Common myeloid progenitor, CD34-positive (primary cell): ENCODE measurements around the gene ACO2.
"Not testable (repeated sequence)": the region's sequence is repeated elsewhere in the genome, so short reads cannot be mapped to it uniquely, and the experiment has no call there.

ENCODE experiments used
- CTCF ChIA-PET: fragments of 350-600 bp; sonication (Branson Sonifier 250); formaldehyde crosslinking; loops from one replicate; lab custom pipeline; 2021; ENCODE audit warnings: antibody characterized with exemption; lab: Charles Lee
- POLR2A ChIA-PET: fragments of 350-600 bp; sonication (Branson Sonifier 250); formaldehyde crosslinking; loops from one replicate; lab custom pipeline; 2021; ENCODE audit warnings: antibody characterized with exemption; lab: Charles Lee
- DNase-seq, 3 donors: peaks; one replicate each; pipeline versions ENCODE4 v3.0.0 to v3.0.0-alpha.2; 2013
- H3K27ac ChIP-seq, 2 experiments: 1 replicate in 1 of 2; 2 replicates in 1 of 2; pipeline ENCODE4 v1.7.0; 2013; ENCODE audit warnings: inconsistent platforms in 2 of 2, low read length in 2 of 2, mild to moderate bottlenecking in 2 of 2, low read depth in 1 of 2, moderate library complexity in 1 of 2; ENCODE audit not compliant: severe bottlenecking in 2 of 2, insufficient read depth in 1 of 2, poor library complexity in 1 of 2
- H3K27me3 ChIP-seq, 5 experiments: replicated peaks in 2 of 5; 1 replicate in 3 of 5; 2 replicates in 2 of 5; pipeline versions ENCODE4 v1.6.1 to v1.7.0; 2013; ENCODE audit warnings: low read length in 4 of 5, mild to moderate bottlenecking in 2 of 5, moderate library complexity in 2 of 5, inconsistent platforms in 1 of 5; ENCODE audit not compliant: insufficient read depth in 5 of 5, control insufficient read depth in 4 of 5
- H3K36me3 ChIP-seq, 4 experiments: 1 replicate in 2 of 4; 2 replicates in 2 of 4; pipeline versions ENCODE4 v1.6.1 to v1.7.0; 2013; ENCODE audit warnings: low read length in 3 of 4, control low read depth in 1 of 4, mild to moderate bottlenecking in 1 of 4; ENCODE audit not compliant: control insufficient read depth in 4 of 4, insufficient read depth in 4 of 4
- H3K4me1 ChIP-seq, 4 experiments: 1 replicate in 3 of 4; 2 replicates in 1 of 4; pipeline versions ENCODE4 v1.6.1 to v1.7.1; 2013; ENCODE audit warnings: low read length in 3 of 4, mild to moderate bottlenecking in 3 of 4, control low read depth in 1 of 4, inconsistent platforms in 1 of 4, moderate library complexity in 1 of 4; ENCODE audit not compliant: control insufficient read depth in 4 of 4, insufficient read depth in 4 of 4; ENCODE audit errors: control extremely low read depth in 1 of 4
- H3K4me3 ChIP-seq, 7 experiments: 1 replicate in 4 of 7; 2 replicates in 3 of 7; pipeline versions ENCODE4 v1.5.1 to v1.7.0; 2013; ENCODE audit warnings: mild to moderate bottlenecking in 7 of 7, low read length in 6 of 7, moderate library complexity in 6 of 7, inconsistent platforms in 2 of 7, low read depth in 2 of 7, control low read depth in 1 of 7; ENCODE audit not compliant: insufficient read depth in 4 of 7, control insufficient read depth in 1 of 7; ENCODE audit errors: extremely low read depth in 1 of 7
- H3K9me3 ChIP-seq, 5 experiments: 1 replicate in 4 of 5; 2 replicates in 1 of 5; pipeline versions ENCODE4 v1.6.1 to v1.7.1; 2013; ENCODE audit warnings: low read length in 4 of 5, mild to moderate bottlenecking in 2 of 5, inconsistent platforms in 1 of 5, low read depth in 1 of 5, moderate library complexity in 1 of 5; ENCODE audit not compliant: control insufficient read depth in 4 of 5, insufficient read depth in 2 of 5; ENCODE audit errors: control extremely low read depth in 1 of 5
- WGBS: methylation state at CpG from one replicate; pipeline ENCODE4 v1.1.5; 2013; ENCODE audit not compliant: insufficient coverage; 5-methylcytosine and 5-hydroxymethylcytosine counted together

ACO2 gene

DNA sequence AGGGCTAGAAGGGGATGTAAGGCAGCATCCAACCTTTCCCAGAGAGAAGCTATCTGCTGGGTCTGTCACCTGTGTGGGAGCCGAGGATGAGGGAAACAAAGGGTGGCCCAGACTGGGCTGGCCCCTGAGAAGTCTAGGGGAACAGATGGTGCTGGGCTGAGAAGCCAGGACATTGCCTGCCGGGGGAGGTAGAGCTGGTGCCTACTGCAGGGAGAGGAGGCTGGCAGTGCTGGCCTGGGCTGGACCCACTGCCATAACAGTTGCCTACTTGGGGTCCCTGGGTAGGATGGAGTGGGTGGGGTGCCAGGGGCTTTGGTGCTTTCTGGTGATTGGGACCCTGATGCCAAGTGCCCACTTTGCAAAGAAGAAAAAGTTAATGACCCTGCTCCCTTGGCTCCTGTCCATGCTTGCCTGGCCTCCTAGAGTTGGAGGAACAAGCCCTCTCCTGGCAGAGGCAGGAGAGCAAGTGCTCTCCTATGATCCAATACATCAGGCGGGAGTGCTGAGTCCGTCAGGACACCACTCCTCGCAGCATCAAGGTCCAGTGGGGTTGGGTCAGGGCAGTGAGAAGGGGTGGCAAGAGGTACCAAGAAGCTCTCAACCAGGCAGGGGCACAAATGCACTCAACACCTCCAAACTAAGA lies 34.4 kb upstream of the ACO2 start:
- not testable (repeated sequence) for DNase-seq, H3K27me3 ChIP-seq, H3K27ac ChIP-seq, H3K9me3 ChIP-seq, H3K4me1 ChIP-seq, H3K4me3 ChIP-seq
- ChIA-PET CTCF (interaction anchor here (0.5 kb wide), 1 partner anchor 24 kb away, joined by 3 read pairs; no protein-coding TSS in a partner anchor), POLR2A (interaction anchor here (0.6 kb wide), 1 partner anchor 51 kb away, joined by 4 read pairs; no protein-coding TSS in a partner anchor)
- H3K36me3 ChIP-seq: peaks cover 18 to 70% (median 52%) of the 10 kb centered on the region in 4 experiments
- WGBS: 100% methylated on average over 1 of the region's 5 CpGs

DNA sequence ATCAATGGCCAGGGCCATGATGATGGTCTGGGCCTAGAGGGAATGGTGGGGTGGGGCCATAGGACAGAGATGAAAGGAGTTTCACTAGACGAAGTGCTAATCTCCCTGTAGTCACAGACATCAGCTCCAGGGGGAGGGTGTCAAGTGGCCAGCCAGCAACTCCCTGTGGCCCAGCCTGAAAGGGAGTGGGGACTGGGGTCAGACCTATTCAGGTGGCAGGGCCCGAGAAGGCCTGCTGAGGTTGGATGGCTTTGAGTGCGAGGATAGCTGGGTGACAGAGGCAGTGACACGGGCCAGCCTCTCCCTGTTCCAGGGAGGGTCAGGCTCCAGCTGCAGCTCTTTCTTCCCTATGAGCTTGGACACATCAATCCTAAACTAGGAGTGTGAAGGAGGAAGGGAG lies 33.4 kb upstream of the ACO2 start:
- ChIA-PET CTCF (no interaction called here), POLR2A (no interaction called here)
- Histone ChIP-seq H3K27ac (no peak overlapping the region), H3K4me3 (no peak overlapping the region), H3K36me3 (peaks cover 20 to 68% (median 50%) of the 10 kb centered on the region in 4 experiments), H3K27me3 (no peaks in the 10 kb centered on the region), H3K4me1 (no peaks in the 10 kb centered on the region), H3K9me3 (no peaks in the 10 kb centered on the region)
- WGBS: 100% methylated on average over 2 of the region's 4 CpGs
- no peak for DNase-seq

DNA sequence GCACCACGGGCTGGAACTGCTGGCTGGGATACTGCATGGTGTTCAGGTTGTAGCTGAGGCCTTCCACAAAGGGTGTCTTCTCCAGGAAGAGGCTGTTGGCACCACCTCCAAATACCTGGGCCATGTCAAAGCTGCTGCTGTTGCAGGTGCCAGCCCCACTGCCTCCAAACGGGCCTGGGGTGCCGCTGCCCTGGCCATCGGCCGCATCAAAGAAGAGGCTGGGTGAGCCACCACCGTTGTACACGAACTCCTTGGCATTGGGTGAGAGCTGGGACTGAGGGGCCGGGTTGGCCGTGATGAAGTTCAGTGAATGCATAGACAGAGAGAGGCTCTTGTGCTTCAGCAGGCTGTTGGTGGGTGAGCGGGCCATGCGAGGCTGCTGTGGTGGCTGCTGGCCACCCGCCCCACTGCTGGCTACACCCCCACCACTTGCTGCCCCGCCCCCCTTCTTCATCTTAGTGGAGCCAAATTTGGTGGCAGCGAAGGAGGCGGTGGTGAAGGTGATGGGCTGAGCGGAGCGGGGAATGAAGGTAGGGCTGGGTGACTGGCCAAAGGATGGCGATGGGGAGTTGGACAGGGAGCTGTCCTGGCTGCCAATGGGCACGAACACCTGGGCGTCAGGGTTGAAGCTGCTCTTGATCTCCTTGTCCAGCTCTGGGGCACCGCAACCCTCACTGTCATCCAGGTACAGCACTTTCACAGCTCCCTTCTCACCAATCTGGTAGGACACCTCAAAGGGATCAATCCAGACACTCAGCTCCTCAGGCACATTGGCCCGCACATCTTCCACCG lies 32.4 kb upstream of the ACO2 start:
- no peak for DNase-seq
- Histone ChIP-seq H3K4me1 (no peaks in the 10 kb centered on the region), H3K4me3 (no peak overlapping the region), H3K36me3 (peaks cover 18 to 64% (median 48%) of the 10 kb centered on the region in 4 experiments), H3K27ac (no peak overlapping the region), H3K27me3 (no peaks in the 10 kb centered on the region), H3K9me3 (no peaks in the 10 kb centered on the region)
- CTCF ChIA-PET: interaction anchor here (1.1 to 1.8 kb wide), 3 partner anchors 10 to 40 kb away, joined by 4 to 5 read pairs (median 4); no protein-coding TSS in a partner anchor
- POLR2A ChIA-PET: interaction anchor here (2.2 kb wide), 1 partner anchor 10 kb away, joined by 9 read pairs; the partner anchor contains the start of gene TOB2
- WGBS: 91% methylated on average over 17 of the region's 23 CpGs

DNA sequence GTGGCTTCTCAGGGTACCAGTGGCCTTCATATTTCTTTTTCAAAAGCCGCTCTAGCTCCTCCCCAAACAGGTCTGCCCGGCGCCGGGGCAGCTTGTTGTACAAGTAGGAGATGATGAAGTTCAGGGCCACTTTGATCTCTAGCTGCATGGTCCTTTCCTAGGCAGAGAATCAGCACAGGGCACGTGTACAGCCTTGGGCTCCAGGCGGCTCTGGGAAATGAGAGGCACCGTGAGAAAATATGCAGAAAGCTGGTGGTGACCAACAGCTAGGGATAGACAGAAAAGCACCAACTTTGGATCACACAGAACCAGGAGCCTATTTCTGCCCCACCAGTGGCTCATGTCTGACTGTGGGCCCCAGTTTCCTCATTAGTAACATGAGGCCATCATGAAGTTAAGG lies 31.7 kb upstream of the ACO2 start:
- CTCF ChIA-PET: interaction anchor here (0.8 to 1.8 kb wide), 4 partner anchors 11 to 39 kb away, joined by 4 to 5 read pairs (median 4); partner anchors contain the start of genes ACO2 and PHF5A
- H3K36me3 ChIP-seq: peaks cover 18 to 60% (median 44%) of the 10 kb centered on the region in 4 experiments
- WGBS: 100% methylated on average over 2 of the region's 7 CpGs

DNA sequence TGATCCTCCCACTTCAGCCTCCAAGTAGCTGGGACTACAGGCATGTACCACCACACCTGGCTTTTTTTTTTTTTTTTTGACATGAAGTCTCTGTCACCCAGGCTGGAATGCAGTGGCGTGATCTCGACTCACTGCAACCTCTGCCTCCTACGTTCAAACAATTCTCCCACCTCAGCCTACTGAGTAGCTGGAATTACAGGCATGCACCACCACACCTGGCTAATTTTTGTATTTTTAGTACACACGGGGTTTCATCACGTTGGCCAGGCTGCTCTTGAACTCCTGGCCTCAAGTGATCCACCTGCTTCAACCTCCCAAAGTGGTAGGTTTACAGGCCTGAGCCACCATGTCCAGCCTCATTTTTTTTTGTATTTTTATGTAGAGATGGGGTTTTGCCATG lies 28.4 kb upstream of the ACO2 start:
- H3K36me3 ChIP-seq: peaks cover 16 to 50% (median 25%) of the 10 kb centered on the region in 4 experiments
- WGBS: 93% methylated on average over 3 of the region's 5 CpGs
- POLR2A ChIA-PET: not testable (repeated sequence)

More for the DNA sequence above, 31.7 kb upstream of the ACO2 start:
- no peak for DNase-seq
- H3K4me3 ChIP-seq: no peak overlapping the region
- no peak overlapping the region for H3K27ac ChIP-seq
- H3K27me3 ChIP-seq: no peaks in the 10 kb centered on the region
- POLR2A ChIA-PET: interaction anchor here (2.2 kb wide), 1 partner anchor 10 kb away, joined by 9 read pairs; the partner anchor contains the start of gene TOB2
- no peaks in the 10 kb centered on the region for H3K4me1 ChIP-seq
- no peaks in the 10 kb centered on the region for H3K9me3 ChIP-seq

DNA sequence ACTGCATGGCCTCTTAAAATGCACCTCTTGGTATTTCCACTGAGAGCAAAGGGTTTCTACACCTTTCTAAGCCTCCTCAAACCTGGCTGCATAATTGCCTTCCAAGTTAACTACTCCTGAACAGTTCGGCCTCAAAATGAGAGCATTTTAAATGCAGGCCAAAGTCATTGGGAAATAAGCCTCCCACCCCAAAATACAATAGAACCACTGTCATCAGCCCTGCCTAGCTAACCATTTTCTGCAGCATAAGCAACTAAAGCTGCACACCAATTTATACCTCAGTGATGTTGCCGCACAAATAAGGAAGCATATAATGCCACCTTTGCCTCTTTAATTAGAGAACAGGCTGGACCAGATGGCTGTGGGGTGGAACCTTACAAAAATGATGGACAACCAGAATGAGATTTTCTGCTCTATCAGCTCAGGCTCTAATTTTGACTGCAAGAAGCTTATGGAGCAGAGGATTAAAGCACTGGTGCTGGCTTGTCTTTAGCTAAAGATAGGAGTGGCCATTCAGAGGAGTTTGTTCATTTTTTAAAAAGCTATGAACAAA lies 26.6 kb upstream of the ACO2 start:
- Histone ChIP-seq H3K36me3 (peaks cover 7 to 32% (median 11%) of the 10 kb centered on the region in 4 experiments), H3K4me1 (peaks cover 1 to 20% (median 16%) of the 10 kb centered on the region in 4 experiments), H3K27me3 (no peaks in the 10 kb centered on the region), H3K27ac (no peak overlapping the region), H3K9me3 (no peaks in the 10 kb centered on the region), H3K4me3 (no peak overlapping the region)
- no peak for DNase-seq
- ChIA-PET POLR2A (no interaction called here), CTCF (interaction anchor here (1.4 kb wide), 1 partner anchor 16 kb away, joined by 3 read pairs; no protein-coding TSS in a partner anchor)
- WGBS: 100% methylated on average over 1 of the region's 2 CpGs

More for the DNA sequence above, 28.4 kb upstream of the ACO2 start:
- H3K4me3 ChIP-seq, H3K9me3 ChIP-seq, DNase-seq, H3K27me3 ChIP-seq, H3K27ac ChIP-seq, CTCF ChIA-PET: not testable (repeated sequence)
- H3K4me1 ChIP-seq: peaks cover 1 to 16% (median 12%) of the 10 kb centered on the region in 4 experiments
